Adipocyte (in vitro differentiated cells): Measurements from ENCODE around the gene TENM4.

Source experiments
- DNase-seq: peaks from one replicate; pipeline ENCODE4 v3.0.0-alpha.2; 2015; ENCODE audit warnings: low read depth
- H3K27me3 ChIP-seq: replicated peaks from 2 replicates; pipeline ENCODE4 v1.7.0; 2013; ENCODE audit warnings: mild to moderate bottlenecking, low read length, moderate library complexity; ENCODE audit not compliant: control insufficient read depth, insufficient read depth
- H3K36me3 ChIP-seq: 2 replicates; pipeline ENCODE4 v1.7.0; 2013; ENCODE audit warnings: low read length, mild to moderate bottlenecking, moderate library complexity; ENCODE audit not compliant: control insufficient read depth, insufficient read depth, severe bottlenecking
- H3K4me1 ChIP-seq: 2 replicates; pipeline ENCODE4 v1.7.0; 2013; ENCODE audit warnings: mild to moderate bottlenecking, low read length, moderate library complexity; ENCODE audit not compliant: control insufficient read depth, insufficient read depth
- H3K4me3 ChIP-seq: 2 replicates; pipeline ENCODE4 v1.7.0; 2013; ENCODE audit warnings: mild to moderate bottlenecking, low read length, moderate library complexity
- H3K9ac ChIP-seq: 2 replicates; pipeline ENCODE4 v1.7.0; 2013; ENCODE audit warnings: mild to moderate bottlenecking, low read length, moderate library complexity
- H3K9me3 ChIP-seq: 2 replicates; pipeline ENCODE4 v1.7.0; 2013; ENCODE audit warnings: mild to moderate bottlenecking, low read length, moderate library complexity; ENCODE audit not compliant: control insufficient read depth

The TENM4 gene

DNA sequence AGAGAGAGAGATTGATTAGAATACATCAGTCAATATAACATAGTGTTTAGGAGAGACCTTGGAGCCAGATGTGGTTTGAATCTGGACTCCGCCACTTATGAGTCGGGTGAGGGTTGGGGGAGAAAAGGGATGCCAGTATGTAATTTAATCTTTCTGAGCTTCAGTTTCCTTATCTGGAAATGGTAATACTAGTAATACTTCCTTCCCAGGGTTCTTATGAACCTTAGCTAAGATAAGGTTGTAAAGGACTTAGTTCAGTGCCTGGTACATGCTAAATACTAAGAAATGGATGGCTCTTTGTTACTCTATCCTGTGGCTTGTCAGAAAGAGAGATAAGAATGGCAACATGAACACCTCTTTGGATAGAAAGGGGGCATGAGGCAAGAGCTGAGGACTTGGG lies 640.1 kb downstream of the TENM4 start:
- peaks cover 4% of the 10 kb centered on the region for H3K36me3 ChIP-seq
- H3K27me3 ChIP-seq: no peaks in the 10 kb centered on the region
- peaks cover 45% of the 10 kb centered on the region for H3K4me1 ChIP-seq
- no peak for DNase-seq
- H3K4me3 ChIP-seq: peak overlapping the region; percentile 28
- peak overlapping the region; percentile 3 for H3K9ac ChIP-seq
- no peaks in the 10 kb centered on the region for H3K9me3 ChIP-seq

DNA sequence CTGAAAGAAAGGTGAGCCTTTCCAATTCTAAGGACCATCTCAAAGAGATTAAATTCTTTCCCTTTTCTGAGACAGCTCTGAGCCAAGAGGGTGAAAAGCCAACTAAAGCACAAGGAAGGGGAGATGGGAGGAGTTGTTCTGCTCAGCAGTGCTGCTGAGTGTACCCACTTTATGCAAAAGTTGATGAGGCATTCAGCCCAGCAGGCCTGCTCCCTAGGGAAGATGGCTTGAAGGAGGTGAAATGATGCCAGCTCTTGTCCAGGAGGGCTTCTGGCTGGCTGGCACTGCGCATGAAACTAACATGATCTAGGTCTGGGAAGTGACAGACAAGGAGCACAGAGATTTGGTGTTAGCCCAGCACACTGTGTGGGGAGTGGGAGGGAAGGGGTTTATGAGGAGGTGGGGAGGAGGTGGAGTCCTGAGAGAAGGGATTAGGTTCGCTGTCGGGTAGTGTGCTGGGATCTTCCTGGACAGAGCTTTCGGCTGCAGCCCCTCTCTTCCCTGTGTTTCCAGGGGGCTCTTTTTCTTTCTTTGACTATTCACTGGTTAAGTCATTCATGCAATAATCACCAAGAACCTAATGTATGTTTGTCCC lies 640.6 kb downstream of the TENM4 start:
- peak; percentile 22 for DNase-seq
- Histone ChIP-seq H3K9me3 (no peaks in the 10 kb centered on the region), H3K4me3 (no peak overlapping the region), H3K27me3 (no peaks in the 10 kb centered on the region), H3K36me3 (peaks cover 4% of the 10 kb centered on the region), H3K4me1 (peaks cover 45% of the 10 kb centered on the region), H3K9ac (peak overlapping the region; percentile 3)

DNA sequence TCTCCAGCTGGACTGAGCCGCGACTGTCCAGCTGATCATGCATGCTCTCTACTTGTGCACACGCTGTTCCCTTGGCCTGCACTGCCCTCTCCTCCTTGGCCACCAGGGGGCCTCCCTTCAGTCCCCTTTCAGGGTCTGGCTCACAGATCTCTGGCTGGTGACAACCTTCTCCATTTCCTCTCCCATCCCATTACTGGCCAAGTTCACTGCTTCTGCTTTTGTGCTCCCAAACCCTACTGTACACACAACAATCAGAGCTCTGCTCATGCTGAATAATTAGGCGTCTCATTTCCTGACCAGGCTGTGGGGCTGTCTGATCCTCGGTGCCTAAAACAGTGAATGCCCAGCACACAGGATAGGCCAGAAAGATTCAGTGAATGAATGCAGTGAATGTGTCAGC lies 642.2 kb downstream of the TENM4 start:
- peaks cover 10% of the 10 kb centered on the region for H3K36me3 ChIP-seq
- no peaks in the 10 kb centered on the region for H3K9me3 ChIP-seq
- H3K4me3 ChIP-seq: no peak overlapping the region
- no peaks in the 10 kb centered on the region for H3K27me3 ChIP-seq
- DNase-seq: peak; percentile 67
- peaks cover 45% of the 10 kb centered on the region for H3K4me1 ChIP-seq
- no peak overlapping the region for H3K9ac ChIP-seq

DNA sequence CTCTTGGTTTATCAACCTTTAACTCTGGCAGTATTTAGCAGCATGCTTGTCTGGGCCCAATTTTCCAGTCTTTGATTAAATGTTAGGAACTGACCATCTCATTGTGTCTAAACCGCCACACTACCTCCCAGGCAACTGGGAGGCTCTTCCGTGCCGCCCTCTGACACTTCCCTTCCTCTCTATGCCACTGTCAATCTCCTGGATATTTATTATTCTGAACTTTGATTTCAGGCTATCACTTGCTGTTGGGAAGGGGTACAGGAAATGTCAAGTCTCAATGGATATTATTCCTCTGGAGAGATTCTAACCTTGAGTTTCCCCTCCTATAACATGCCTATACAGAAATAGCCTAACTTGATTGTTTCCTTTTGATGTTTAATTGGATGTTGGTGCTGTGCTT lies 643.3 kb downstream of the TENM4 start:
- Histone ChIP-seq H3K4me3 (no peak overlapping the region), H3K9ac (no peak overlapping the region), H3K4me1 (peaks cover 43% of the 10 kb centered on the region), H3K9me3 (no peaks in the 10 kb centered on the region), H3K27me3 (no peaks in the 10 kb centered on the region), H3K36me3 (peaks cover 10% of the 10 kb centered on the region)
- no peak for DNase-seq

DNA sequence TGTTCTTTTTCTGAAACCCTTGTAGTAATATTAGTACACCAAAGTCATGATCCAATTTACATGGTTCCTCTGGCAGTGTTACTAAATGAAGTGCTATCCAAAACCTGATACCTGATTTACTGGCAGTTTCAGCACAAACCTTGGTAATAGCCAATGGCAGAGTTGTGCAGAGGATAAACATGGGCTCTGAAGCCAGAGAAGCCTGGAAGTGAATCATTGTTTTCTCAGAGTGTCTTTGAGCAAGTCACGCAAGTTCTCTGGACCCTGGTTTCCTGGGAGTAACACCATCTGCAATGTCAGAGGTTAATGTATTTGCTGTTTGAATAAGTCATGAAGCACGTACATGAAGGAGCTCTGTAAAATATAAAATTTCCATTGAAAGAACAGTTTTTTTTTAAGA lies 643.9 kb downstream of the TENM4 start:
- Histone ChIP-seq H3K36me3 (peaks cover 10% of the 10 kb centered on the region), H3K9ac (no peak overlapping the region), H3K27me3 (no peaks in the 10 kb centered on the region), H3K4me1 (peaks cover 37% of the 10 kb centered on the region), H3K4me3 (no peak overlapping the region), H3K9me3 (no peaks in the 10 kb centered on the region)
- DNase-seq: peak; percentile 88

DNA sequence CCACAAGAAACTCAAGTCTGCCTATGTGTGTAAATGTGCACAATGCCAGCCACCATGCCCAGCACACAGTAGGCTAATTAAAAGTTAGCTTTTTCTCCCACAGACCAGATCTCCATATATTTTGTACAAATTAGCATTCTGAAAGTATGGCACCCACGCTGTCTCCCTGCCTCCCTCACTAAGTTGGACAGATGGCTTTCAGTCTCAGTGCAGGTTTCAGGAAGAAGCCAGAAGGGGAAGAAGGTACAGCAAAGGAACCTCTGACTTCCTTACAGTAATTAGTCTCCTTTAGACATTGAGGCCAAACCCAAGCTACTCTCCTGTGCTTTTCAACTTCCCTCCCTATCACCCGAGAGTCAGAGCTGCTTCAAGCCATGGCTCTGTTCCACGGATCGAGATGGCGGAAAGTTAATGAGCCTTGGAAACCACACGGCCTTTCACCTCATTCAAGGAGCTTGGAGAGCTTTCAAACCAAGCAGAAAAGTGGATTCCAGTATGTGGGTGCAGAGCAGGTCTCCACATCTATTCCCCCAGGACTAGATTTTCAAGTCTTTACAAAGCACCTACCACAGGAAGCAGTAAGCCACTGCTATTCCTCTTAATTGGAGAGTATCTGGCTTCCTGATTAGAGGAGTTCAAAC lies 645.1 kb downstream of the TENM4 start:
- H3K9ac ChIP-seq: no peak overlapping the region
- no peaks in the 10 kb centered on the region for H3K27me3 ChIP-seq
- no peaks in the 10 kb centered on the region for H3K9me3 ChIP-seq
- peaks cover 26% of the 10 kb centered on the region for H3K4me1 ChIP-seq
- no peak for DNase-seq
- no peak overlapping the region for H3K4me3 ChIP-seq
- H3K36me3 ChIP-seq: peaks cover 10% of the 10 kb centered on the region

DNA sequence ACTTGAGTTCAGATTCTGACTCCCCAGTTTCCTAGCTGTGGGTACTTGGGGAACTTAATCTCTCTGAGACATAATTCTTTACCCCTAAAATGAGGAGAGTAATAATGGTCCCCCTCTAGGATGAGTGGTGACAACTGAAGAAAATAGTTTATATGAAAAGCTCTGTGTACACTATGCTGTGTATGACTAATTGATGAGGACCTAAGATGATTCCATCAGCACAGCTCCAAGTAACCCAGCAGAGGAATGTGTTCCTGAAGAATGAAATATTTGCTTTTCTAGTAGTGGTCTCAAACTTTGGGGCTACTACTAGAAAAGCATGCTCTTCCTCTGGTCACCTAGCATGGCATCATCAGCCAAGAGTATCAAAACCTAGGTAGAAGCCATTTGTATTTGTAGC lies 648.9 kb downstream of the TENM4 start:
- H3K27me3 ChIP-seq: no peaks in the 10 kb centered on the region
- H3K36me3 ChIP-seq: peaks cover 13% of the 10 kb centered on the region

DNA sequence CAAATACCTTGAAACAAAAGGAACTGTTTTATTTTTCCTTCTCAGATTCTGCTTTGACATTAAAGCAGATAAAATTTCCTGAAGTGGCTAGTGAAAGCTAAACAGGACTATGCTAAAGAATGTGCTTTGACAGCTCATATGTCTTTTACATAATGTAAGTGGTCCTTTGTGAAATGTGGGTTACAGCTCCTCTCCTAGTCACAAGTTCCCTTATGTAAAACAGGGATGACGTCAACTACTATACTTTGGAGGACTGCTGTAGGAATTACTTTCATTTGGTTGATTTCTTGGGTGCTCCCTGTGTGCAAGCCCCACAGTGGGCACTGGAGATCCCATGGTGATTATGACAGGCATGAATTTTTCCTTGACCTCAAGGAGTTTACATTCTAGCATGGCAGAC lies 649.6 kb downstream of the TENM4 start:
- Histone ChIP-seq H3K9ac (no peak overlapping the region), H3K27me3 (no peaks in the 10 kb centered on the region), H3K36me3 (peaks cover 16% of the 10 kb centered on the region), H3K4me3 (no peak overlapping the region), H3K9me3 (no peaks in the 10 kb centered on the region), H3K4me1 (peaks cover 7% of the 10 kb centered on the region)
- DNase-seq: no peak

More for the DNA sequence above, 648.9 kb downstream of the TENM4 start:
- Histone ChIP-seq H3K4me3 (no peak overlapping the region), H3K4me1 (peaks cover 7% of the 10 kb centered on the region), H3K9ac (no peak overlapping the region), H3K9me3 (no peaks in the 10 kb centered on the region)
- DNase-seq: no peak

DNA sequence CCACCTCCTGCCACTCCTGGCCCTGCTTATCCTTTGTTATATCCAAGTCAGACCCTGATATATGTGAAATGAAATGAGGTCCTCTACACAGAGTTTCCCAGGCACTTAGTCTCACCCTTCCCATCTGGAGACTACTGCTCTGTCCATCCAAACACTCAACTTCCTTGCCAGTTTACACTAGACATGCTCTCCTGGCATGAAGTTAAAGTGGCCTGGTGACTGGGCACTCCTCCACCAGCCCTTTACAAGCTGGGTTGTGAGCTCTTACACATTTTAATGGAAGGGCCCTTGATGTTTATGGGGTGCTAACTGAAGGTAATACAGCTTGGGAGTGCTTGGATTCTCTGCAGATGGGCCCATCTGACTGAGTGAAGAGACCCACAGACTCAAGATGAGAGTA lies 650.0 kb downstream of the TENM4 start:
- Histone ChIP-seq H3K36me3 (peaks cover 16% of the 10 kb centered on the region), H3K27me3 (no peaks in the 10 kb centered on the region), H3K9ac (no peak overlapping the region), H3K9me3 (no peaks in the 10 kb centered on the region), H3K4me3 (no peak overlapping the region), H3K4me1 (peaks cover 7% of the 10 kb centered on the region)
- DNase-seq: no peak

DNA sequence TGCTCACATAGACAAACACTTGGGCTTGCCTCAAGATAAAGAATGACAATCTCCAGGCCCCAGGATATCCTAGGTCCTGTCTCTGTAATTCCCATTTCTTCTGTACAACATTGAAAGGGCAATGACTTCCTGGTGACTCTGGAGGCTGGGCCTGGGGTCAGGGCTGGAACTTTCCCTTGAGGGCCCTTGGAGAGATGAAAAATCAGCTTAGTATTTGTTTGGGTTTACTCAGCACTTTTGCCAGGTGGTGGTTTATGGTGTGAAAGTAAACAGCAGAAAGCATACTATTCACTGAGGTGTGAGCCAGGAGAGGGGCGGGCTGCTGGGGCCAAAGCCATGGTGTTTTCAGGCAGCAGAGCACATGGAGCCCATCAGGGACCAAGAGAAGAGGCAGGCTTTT lies 651.5 kb downstream of the TENM4 start:
- Histone ChIP-seq H3K36me3 (peaks cover 10% of the 10 kb centered on the region), H3K9ac (no peak overlapping the region), H3K27me3 (no peaks in the 10 kb centered on the region), H3K4me3 (no peak overlapping the region), H3K9me3 (no peaks in the 10 kb centered on the region), H3K4me1 (peaks cover 9% of the 10 kb centered on the region)
- no peak for DNase-seq

DNA sequence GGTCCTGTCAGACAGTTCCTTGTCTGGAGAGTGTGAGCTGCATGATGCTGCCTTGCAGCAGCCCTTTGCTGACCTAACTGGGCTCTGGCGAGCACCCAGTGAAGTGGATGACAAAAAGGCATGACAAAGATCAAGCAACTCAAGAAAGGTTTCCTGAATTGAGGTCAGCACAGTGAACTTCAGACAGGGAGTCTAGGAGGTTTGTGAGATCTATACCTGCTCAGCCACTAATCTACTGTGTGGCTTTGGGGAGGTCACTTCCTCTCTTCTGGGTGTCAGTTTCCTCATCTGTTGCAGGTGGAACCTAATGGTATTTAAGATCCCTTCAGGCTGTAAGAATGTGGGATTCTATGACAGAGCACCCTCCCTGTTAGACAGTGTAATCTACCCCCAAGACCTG lies 652.3 kb downstream of the TENM4 start:
- H3K36me3 ChIP-seq: peaks cover 6% of the 10 kb centered on the region
- no peak overlapping the region for H3K4me3 ChIP-seq
- no peaks in the 10 kb centered on the region for H3K27me3 ChIP-seq

DNA sequence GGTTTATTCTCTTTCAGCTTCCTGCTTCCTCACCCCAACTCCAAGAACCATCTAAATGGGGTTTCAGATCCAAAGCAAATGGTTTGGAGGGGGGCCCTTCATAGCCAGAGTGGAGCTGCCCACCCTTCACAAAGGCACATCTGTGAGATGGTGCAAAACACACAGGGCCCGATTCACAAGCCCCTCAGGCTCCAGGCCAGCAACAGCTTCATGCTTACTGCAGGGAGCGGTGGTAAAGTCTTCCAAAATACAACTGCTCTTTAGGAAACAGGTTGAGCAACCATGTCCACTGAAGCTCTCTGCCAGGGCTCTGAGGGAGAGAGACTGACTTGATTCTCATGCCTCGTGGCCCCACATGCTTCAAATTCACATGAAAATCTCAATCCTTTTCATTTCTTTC lies 653.1 kb downstream of the TENM4 start:
- DNase-seq: peak; percentile 15
- Histone ChIP-seq H3K9ac (no peak overlapping the region), H3K36me3 (peaks cover 6% of the 10 kb centered on the region)

More for the DNA sequence above, 652.3 kb downstream of the TENM4 start:
- H3K9ac ChIP-seq: no peak overlapping the region
- DNase-seq: no peak
- H3K9me3 ChIP-seq: no peaks in the 10 kb centered on the region
- peaks cover 10% of the 10 kb centered on the region for H3K4me1 ChIP-seq

More for the DNA sequence above, 653.1 kb downstream of the TENM4 start:
- Histone ChIP-seq H3K4me3 (no peak overlapping the region), H3K27me3 (no peaks in the 10 kb centered on the region), H3K4me1 (peaks cover 14% of the 10 kb centered on the region), H3K9me3 (no peaks in the 10 kb centered on the region)
